Calu3 (cell line): ENCODE measurements around the gene CLUH. TPM values are rescaled to one million over a fixed set of nuclear protein-coding genes. Genes with fewer than 3 reads are reported as not detected.

Experiments used
- BruUV-seq: library from RNA; stranded (reverse); fragments of 400-500 nt; replicated peaks from 2 replicates; lab custom pipeline; 2021; lab: Mats Ljungman, UMichigan
- CTCF ChIA-PET: fragments of 300-600 bp; sonication (Branson Sonifier 250); formaldehyde crosslinking; loops from one replicate; lab custom pipeline; 2022; ENCODE audit warnings: antibody characterized with exemption; lab: Charles Lee
- DNase-seq: peaks from one replicate; pipeline ENCODE4 v3.0.0; 2022
- H3K27ac Mint-ChIP-seq: one replicate; pipeline ENCODE4 v1.8.0; 2022; ENCODE audit warnings: mixed read lengths; ENCODE audit not compliant: unreplicated experiment
- H3K27me3 Mint-ChIP-seq: one replicate; pipeline ENCODE4 v1.8.0; 2022; ENCODE audit warnings: mixed read lengths; ENCODE audit not compliant: unreplicated experiment
- H3K36me3 Mint-ChIP-seq: one replicate; pipeline ENCODE4 v1.8.0; 2022; ENCODE audit warnings: mild to moderate bottlenecking, moderate library complexity, mixed read lengths; ENCODE audit not compliant: insufficient read depth, unreplicated experiment
- H3K4me1 Mint-ChIP-seq: one replicate; pipeline ENCODE4 v1.8.0; 2022; ENCODE audit warnings: mild to moderate bottlenecking, low read depth, mixed read lengths; ENCODE audit not compliant: unreplicated experiment
- H3K4me3 Mint-ChIP-seq: one replicate; pipeline ENCODE4 v1.8.0; 2022; ENCODE audit warnings: mild to moderate bottlenecking, low read depth, moderate library complexity, mixed read lengths; ENCODE audit not compliant: unreplicated experiment
- H3K9me3 Mint-ChIP-seq: one replicate; pipeline ENCODE4 v1.8.0; 2022; ENCODE audit warnings: low read depth, mixed read lengths; ENCODE audit not compliant: unreplicated experiment
- CTCF ChIP-seq: fragments of 200-600 bp; IDR thresholded peaks from one replicate; pipeline ENCODE4 v1.8.0; 2022; ENCODE audit warnings: antibody characterized with exemption; ENCODE audit not compliant: unreplicated experiment
- intact Hi-C: fragments of 100-400 bp; cut with micrococcal nuclease; formaldehyde crosslinking; loops from one replicate; pipeline ENCODE4 v1.10.0; 2022; ENCODE audit not compliant: unreplicated experiment
- microRNA-seq: library from miRNA; unstranded; fragments of <30 nt; microRNA quantifications from one replicate; pipeline ENCODE4 v1.2.0, GENCODE V29; 2022
- total RNA-seq: library from RNA; stranded (reverse); gene quantifications from 2 replicates; pipeline ENCODE4 v1.2.3, GENCODE V29; 2022

Gene CLUH
- total RNA-seq, 1 experiment from 2014 or later, result 103 TPM

DNA sequence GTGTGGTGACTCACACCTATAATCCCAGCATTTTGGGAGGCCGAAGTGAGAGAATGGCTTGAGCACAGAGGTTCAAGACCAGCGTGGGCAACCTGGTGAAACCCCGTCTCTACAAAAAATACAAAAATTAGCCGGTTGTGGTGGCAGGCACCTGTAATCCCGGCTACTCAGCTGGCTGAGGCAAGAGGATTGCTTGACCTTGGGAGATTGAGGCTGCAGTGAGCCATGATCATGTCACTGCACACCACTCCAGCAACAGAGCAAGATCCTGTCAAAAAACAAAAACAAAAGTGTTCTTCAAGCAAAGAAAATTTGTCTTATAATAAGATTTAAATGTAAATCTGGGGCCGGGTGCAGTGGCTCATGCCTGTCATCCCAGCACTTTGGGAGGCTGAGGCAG is 66.6 kb downstream of the CLUH start:
- H3K9me3 Mint-ChIP-seq, result no peaks in the 10 kb centered on the region
- peaks cover 40% of the 10 kb centered on the region for H3K36me3 Mint-ChIP-seq
- BruUV-seq, result no TSS peak
- CTCF ChIA-PET, result no interaction called here
- no peaks in the 10 kb centered on the region for H3K4me1 Mint-ChIP-seq
- H3K27ac Mint-ChIP-seq, result no peak overlapping the region
- no peak overlapping the region for H3K4me3 Mint-ChIP-seq
- no peaks in the 10 kb centered on the region for H3K27me3 Mint-ChIP-seq
- intact Hi-C loops, result no loop called here
- TF ChIP-seq CTCF, result no peak
- DNase-seq, result no peak

Small RNAs within 50 kb of the gene (microRNA-seq; reads per million reads assigned to microRNA genes)
- not detected for gene MIR1253
- not detected for gene MIR6776

Other genes starting within 250 kb of the CLUH start
- 27.8 and 28.6 TPM in 2 replicates for gene METTL16, start 199.9 kb downstream of the CLUH start, total RNA-seq
- gene PAFAH1B1, start 118.1 kb downstream of the CLUH start, total RNA-seq, result 88.5 and 99.8 TPM in 2 replicates
- 0.15 TPM in 1 of 2 replicates, not detected in the other for gene CCDC92B, start 37.9 kb upstream of the CLUH start, total RNA-seq
- 28.9 and 38.4 TPM in 2 replicates for gene RAP1GAP2, start 84.7 kb upstream of the CLUH start, total RNA-seq